HG03066 (cell line): ENCODE results near the gene NCAPH2.
A peak's percentile ranks its signal among the peaks of the same experiment; 100 is the strongest.

Experiments used
- ATAC-seq: cut with Tn5 transposase; IDR thresholded peaks from one replicate; pipeline ENCODE4 v1.9.1; 2021; ENCODE audit warnings: low read depth; ENCODE audit not compliant: unreplicated experiment

NCAPH2 gene

GRCh38 chr22:50545522-50546325 is 37.7 kb downstream of the NCAPH2 start, which contains the start of gene KLHDC7B:
KLHDC7B (plus strand) TSS chr22:50545899; CDS start chr22:50546244, 345 bp downstream.
- ATAC-seq = no peak

- ATAC-seq = no peak
Observed at GRCh38 chr22:50546326-50547262, 38.6 kb downstream of the NCAPH2 start.

GRCh38 chr22:50547263-50547985 is 39.4 kb downstream of the NCAPH2 start:
- no peak for ATAC-seq

GRCh38 chr22:50548040-50548920 is 40.3 kb downstream of the NCAPH2 start:
- no peak for ATAC-seq

- ATAC-seq = no peak
Observed at GRCh38 chr22:50548921-50549790, 41.1 kb downstream of the NCAPH2 start.

DNA sequence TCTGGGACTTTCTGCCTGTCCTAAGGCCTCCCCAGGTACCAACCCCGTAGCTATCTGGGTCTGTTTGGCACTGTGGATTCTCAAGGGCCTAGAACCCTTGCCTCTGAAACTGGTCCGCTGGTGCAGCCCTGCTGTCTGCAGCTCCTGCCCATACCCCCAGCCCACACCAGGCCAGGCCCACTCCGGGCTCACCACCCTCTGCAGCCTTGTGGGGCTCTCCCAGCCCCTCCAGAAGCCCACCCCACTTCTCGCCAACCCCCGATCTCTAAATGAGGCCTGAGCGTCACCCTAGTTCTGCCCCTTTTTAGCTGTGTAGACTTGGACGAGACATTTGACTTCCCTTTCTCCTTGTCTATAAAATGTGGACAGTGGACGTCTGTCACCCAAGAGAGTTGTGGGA is 42.4 kb downstream of the NCAPH2 start:
- no peak for ATAC-seq

- no peak for ATAC-seq
Observed at GRCh38 chr22:50551160-50551752, 43.2 kb downstream of the NCAPH2 start.

DNA sequence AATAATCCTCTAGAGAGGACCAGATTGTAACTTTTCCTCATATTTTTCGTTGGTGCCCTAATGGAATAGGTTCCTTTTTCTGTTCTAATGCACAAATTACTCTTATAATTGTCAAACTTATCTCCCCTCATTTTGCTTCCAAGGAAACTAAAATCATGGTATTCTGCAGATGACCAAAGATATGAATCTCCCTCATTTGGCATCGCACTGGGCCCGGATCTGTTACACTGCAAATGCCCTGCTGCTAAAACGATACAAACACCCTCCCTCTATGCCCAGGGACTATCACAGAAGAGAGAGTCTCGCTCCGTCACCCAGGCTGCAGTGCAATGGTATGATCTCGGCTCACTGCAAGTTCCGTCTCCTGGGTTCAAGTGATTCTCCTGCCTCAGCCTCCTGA is 45.3 kb downstream of the NCAPH2 start:
- ATAC-seq = no peak

DNA sequence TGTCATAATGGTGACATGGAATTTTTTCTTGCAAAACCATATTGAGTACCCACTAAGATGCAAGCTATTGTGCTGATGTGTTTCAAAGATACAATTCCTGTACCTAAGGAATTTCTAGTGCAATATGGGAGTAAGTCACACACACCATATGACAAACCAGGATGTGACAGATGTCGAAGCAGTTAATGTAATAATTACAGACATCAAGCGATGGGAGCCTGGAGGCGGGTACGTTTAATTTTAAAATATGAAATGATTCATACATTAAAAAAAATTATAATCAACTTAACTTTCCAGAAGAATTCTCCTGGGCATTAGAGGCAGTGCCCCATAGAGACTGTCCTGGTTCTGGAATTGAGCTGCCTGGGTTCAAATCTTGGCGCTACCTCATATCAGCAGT is 48.7 kb downstream of the NCAPH2 start:
- ATAC-seq = no peak

GRCh38 chr22:50560034-50560433 is 52.0 kb downstream of the NCAPH2 start:
- ATAC-seq = no peak

GRCh38 chr22:50561401-50562358 is 53.7 kb downstream of the NCAPH2 start:
- no peak for ATAC-seq

GRCh38 chr22:50562523-50563412 is 54.7 kb downstream of the NCAPH2 start, which contains the start of gene SYCE3:
SYCE3 (minus strand) TSS chr22:50562919; CDS start chr22:50556405, 6,514 bp downstream.
- ATAC-seq = peak; percentile 93

GRCh38 chr22:50563413-50564160 is 55.6 kb downstream of the NCAPH2 start:
- ATAC-seq = no peak

DNA sequence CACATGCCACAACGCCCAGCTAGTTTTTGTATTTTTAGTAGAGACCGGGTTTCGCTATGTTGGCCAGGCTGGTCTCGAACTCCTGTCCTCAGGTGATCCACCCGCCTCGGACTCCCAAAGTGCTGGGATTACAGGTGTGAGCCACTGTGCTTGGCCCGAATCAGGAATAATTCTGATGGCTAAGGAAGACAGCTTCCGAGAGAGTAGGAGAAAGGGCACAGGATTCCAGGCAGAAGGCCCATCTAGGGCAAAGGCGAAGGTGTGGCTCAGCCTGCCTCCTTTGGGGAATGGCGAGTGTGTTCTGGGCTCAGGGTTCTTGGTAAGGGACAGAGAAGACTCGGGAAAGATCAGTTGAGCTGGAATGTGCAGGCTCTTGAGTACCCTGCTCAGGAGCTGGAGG is 56.3 kb downstream of the NCAPH2 start:
- no peak for ATAC-seq

DNA sequence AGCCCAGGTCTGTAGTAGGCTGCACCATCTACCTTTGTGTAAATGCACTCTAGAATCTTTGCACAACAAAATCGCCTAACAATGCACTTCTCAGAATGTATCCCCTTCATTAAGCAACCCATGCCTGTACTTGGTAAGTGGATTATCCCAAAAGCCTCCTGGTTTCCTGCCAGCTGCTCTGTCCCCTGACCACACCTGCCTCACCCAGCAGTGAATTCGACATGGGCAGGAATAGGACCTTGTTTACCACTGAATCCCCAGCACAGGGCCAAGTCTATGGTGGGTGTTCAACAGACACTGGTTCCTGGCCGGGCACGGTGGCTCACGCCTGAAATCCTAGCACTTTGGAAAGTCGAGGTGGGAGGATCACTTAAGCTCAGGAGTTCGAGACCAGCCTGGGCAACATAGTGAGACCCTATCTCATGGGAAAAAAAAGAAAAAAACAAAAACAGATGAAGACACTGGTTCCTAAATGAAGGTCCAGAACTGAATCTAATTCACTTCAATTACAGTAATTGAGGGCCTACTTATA is 59.8 kb downstream of the NCAPH2 start:
- no peak for ATAC-seq
